ENCODE data around the gene BDKRB2.

DNA sequence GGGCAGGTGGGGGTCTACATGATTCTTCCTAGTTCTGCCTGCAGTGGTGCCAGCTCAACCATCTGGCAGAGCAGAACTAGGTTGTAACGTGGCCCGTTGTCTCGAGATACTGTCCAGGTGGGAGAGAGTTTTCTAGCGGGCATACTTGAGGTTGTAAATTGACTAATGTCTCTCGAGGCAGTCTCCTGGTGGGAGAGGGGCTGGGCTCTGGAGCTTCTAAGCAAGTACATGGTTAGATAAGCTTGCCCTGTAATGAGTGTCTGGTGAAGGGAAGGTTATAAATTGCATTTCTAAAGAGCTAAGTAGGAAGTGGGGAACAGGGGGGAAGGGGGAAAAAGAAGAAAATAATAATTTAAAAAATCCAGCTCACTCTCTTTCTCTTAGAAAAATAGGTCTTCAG, 69.5 kb downstream of the BDKRB2 start:
- TF ChIP-seq, protein P1, sequence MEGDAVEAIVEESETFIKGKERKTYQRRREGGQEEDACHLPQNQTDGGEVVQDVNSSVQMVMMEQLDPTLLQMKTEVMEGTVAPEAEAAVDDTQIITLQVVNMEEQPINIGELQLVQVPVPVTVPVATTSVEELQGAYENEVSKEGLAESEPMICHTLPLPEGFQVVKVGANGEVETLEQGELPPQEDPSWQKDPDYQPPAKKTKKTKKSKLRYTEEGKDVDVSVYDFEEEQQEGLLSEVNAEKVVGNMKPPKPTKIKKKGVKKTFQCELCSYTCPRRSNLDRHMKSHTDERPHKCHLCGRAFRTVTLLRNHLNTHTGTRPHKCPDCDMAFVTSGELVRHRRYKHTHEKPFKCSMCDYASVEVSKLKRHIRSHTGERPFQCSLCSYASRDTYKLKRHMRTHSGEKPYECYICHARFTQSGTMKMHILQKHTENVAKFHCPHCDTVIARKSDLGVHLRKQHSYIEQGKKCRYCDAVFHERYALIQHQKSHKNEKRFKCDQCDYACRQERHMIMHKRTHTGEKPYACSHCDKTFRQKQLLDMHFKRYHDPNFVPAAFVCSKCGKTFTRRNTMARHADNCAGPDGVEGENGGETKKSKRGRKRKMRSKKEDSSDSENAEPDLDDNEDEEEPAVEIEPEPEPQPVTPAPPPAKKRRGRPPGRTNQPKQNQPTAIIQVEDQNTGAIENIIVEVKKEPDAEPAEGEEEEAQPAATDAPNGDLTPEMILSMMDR (IDR thresholded peaks at IDR 0.05; ENCODE audit: low read length) = no peak
- no peak for TF ChIP-seq EZH2 (IDR thresholded peaks at IDR 0.05; ENCODE audit: borderline replicate concordance, low read length)

Data from OCI-LY1 (cell line).